Endothelial cell of umbilical vein (primary cell): ENCODE measurements around the gene CCDC60.
A peak's percentile ranks its signal among the peaks of the same experiment; 100 is the strongest.

Source experiments
- EZH2 ChIP-seq: IDR thresholded peaks from 2 replicates; pipeline ENCODE4 v1.6.1; 2012; ENCODE audit warnings: borderline replicate concordance, low read depth, mild to moderate bottlenecking, moderate library complexity, low read length, inconsistent platforms; ENCODE audit not compliant: severe bottlenecking
- FOS ChIP-seq: IDR thresholded peaks from 2 replicates; pipeline ENCODE4 v1.6.1; 2011; ENCODE audit warnings: mild to moderate bottlenecking, low read length, moderate library complexity, borderline replicate concordance; ENCODE audit not compliant: insufficient read depth
- GATA2 ChIP-seq: IDR thresholded peaks from 2 replicates; pipeline ENCODE4 v1.7.0; 2011; ENCODE audit warnings: low read depth, mild to moderate bottlenecking, moderate library complexity, mixed read lengths, low read length; ENCODE audit not compliant: insufficient read length, insufficient read depth
- JUN ChIP-seq: IDR thresholded peaks from 2 replicates; pipeline ENCODE4 v1.6.1; 2011; ENCODE audit warnings: borderline replicate concordance, low read depth; ENCODE audit not compliant: insufficient read length, insufficient read depth
- POLR2A ChIP-seq: IDR thresholded peaks from 2 replicates; pipeline ENCODE4 v1.6.1; 2012; ENCODE audit warnings: low read depth, mild to moderate bottlenecking, control low read depth, low read length
- POLR2AphosphoS5 ChIP-seq: IDR thresholded peaks from 2 replicates; pipeline ENCODE4 v1.6.1; 2012; ENCODE audit warnings: low read depth, mild to moderate bottlenecking, control low read depth, low read length, moderate library complexity; ENCODE audit not compliant: insufficient read depth
- TF ChIP-seq, protein P1 (sequence below), 2 donors: IDR thresholded peaks; 1 replicate in 1 of 2; 2 replicates in 1 of 2; pipeline ENCODE4 v1.5.1; 2011; ENCODE audit warnings: low read length in 2 of 2, mild to moderate bottlenecking in 2 of 2, moderate library complexity in 2 of 2, control low read depth in 1 of 2, inconsistent platforms in 1 of 2, low read depth in 1 of 2; ENCODE audit not compliant: insufficient read depth in 1 of 2; ENCODE audit errors: extremely low read depth in 1 of 2
- TF ChIP-seq, protein P2 (sequence below): IDR thresholded peaks from 2 replicates; pipeline ENCODE4 v1.6.1; 2011; ENCODE audit not compliant: insufficient read depth, insufficient read length

DNA sequence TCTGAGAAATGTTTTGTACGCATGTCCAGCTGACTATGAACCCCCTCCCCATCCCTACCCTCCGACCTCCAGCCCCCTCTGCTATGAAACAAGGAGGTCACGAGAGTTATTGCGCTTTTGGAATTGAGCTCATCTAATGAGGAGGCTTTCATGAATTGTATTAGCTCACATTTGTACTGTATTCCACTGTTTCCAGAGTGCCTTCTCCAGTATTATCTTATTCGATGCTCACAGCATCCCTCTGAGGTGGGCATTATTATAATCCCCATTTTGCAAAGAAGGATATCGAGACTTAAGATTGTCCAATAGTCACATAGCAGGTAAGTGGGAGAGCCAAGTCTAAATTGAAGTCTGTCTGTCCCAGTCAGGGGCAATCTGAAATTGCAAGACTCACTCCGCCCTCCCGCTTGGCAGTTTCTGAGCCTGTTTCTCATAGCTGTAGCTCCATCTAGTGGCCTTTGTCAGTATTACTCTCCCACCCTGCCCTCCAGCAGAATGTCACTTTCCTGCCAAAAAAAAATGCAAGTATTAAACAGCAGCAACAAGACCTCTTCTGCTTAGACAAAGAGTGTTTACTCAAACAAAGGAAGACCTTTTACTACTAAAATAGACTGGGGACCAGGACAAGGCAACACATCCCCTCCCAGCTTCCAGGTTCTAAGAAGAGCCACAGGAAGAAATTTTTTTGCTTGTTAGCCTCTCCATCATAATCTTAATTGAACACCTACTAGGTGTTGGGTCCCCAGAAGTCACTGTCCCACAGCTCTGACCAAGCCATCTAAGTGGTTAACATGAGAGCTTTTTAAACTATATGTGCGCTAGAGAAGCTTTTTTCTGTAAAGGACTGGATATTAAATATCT, 210.5 kb downstream of the CCDC60 start:
- TF ChIP-seq POLR2A (no peak), FOS (no peak), POLR2AphosphoS5 (no peak), JUN (no peak), EZH2 (no peak), GATA2 (no peak)
- TF ChIP-seq, protein P1, sequence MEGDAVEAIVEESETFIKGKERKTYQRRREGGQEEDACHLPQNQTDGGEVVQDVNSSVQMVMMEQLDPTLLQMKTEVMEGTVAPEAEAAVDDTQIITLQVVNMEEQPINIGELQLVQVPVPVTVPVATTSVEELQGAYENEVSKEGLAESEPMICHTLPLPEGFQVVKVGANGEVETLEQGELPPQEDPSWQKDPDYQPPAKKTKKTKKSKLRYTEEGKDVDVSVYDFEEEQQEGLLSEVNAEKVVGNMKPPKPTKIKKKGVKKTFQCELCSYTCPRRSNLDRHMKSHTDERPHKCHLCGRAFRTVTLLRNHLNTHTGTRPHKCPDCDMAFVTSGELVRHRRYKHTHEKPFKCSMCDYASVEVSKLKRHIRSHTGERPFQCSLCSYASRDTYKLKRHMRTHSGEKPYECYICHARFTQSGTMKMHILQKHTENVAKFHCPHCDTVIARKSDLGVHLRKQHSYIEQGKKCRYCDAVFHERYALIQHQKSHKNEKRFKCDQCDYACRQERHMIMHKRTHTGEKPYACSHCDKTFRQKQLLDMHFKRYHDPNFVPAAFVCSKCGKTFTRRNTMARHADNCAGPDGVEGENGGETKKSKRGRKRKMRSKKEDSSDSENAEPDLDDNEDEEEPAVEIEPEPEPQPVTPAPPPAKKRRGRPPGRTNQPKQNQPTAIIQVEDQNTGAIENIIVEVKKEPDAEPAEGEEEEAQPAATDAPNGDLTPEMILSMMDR (IDR thresholded peaks at IDR 0.05; ENCODE audit: extremely low read depth in 1 of 2, insufficient read depth in 1 of 2, low read depth in 1 of 2, low read length in 2 of 2): peak; percentile 63 to 76
- TF ChIP-seq, protein P2, sequence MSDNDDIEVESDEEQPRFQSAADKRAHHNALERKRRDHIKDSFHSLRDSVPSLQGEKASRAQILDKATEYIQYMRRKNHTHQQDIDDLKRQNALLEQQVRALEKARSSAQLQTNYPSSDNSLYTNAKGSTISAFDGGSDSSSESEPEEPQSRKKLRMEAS: no peak
